GM12875 (cell line): Measurements from ENCODE around the gene DUSP11.

Experiments used
- H3K4me3 ChIP-seq: one replicate; pipeline ENCODE4 v1.5.1; 2011; ENCODE audit warnings: low read depth, low read length, control low read depth
- CTCF ChIP-seq: IDR thresholded peaks from 2 replicates; pipeline ENCODE4 v1.5.1; 2011; ENCODE audit warnings: low read depth, mild to moderate bottlenecking, control low read depth, inconsistent platforms, low read length, moderate library complexity, borderline replicate concordance; ENCODE audit not compliant: insufficient read depth

The DUSP11 gene

DNA sequence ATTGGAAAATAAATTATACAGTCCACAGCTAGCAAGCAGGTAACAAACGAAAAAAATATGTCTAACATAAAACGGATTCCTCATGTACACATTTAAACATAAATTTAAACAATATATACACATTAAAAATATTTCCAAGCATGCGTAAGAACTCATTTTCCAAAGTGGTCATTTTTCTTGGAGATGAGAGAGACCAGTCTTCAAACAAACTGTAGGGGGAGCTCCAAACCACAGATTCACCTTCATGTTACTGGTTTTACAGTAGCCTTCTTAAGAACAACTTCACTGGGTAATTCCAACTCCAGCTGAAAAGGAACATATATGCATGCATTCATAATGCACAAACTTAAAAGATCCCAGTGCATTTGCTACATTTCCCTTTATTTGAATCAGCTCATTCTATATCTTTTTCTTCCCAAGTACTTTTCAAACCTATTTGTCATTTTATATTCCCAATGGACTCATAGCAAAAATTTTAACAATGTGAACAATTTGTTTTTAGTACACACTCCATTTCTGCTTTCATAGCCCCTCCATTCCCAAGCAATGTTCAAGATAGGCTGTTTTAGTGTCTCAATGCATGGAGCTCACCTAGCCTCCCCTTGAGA lies 44.1 kb upstream of the DUSP11 start:
- H3K4me3 ChIP-seq = no peak overlapping the region
- TF ChIP-seq CTCF = peak; percentile 72; the same call in 1 of the 2 replicates

- no peak overlapping the region for H3K4me3 ChIP-seq
- TF ChIP-seq CTCF = no peak
Measured at GRCh38 chr2:73823416-73823815, 43.5 kb upstream of the DUSP11 start.

DNA sequence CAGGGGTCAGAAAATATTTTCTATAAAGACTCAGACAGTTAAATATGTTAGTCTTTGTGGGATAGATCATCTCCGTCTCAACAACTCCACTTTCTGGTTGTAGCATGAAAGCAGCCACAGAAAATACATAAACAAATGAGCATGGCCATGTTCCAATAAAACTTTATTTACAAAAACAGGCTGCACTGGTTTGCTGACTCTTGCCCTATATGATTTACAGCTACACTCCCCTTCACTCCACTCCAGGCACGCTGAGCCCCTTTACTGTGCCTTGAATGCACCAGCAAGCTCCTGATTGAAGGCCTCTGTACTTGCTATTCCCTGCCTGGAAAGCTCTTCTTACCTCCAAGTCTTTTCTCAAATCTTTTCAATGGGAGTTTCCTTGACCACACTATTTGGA lies 43.1 kb upstream of the DUSP11 start:
- no peak overlapping the region for H3K4me3 ChIP-seq
- TF ChIP-seq CTCF = no peak

GRCh38 chr2:73822276-73822675 lies 42.4 kb upstream of the DUSP11 start:
- no peak for TF ChIP-seq CTCF
- no peak overlapping the region for H3K4me3 ChIP-seq

- no peak overlapping the region for H3K4me3 ChIP-seq
- TF ChIP-seq CTCF = no peak
Measured at GRCh38 chr2:73821669-73822068, 41.8 kb upstream of the DUSP11 start.

DNA sequence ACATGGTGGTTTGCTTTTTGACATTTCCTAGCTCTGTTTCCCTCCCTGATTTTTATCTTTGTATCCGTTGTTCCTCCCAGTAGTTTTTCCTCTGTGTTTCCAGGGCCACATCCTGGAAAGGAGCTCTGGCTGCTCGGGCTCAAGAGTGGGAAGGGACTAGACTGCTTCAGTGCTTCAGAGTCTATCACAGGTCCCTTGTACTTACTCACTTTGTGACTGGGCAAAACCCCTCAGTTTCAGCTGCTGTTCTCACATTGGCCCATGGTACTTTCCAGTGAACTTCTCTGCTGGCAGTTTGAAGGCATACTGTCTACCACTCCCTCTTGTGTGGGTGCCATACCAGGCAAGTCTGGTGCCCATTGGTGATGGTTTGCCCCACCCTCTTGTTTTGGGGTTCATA lies 41.3 kb upstream of the DUSP11 start:
- TF ChIP-seq CTCF = no peak
- no peak overlapping the region for H3K4me3 ChIP-seq

GRCh38 chr2:73818296-73818695 lies 38.4 kb upstream of the DUSP11 start:
- TF ChIP-seq CTCF = no peak
- H3K4me3 ChIP-seq = no peak overlapping the region
